OCI-M2 (cell line): ENCODE measurements around the gene GALNT11.
A peak's percentile ranks its signal among the peaks of the same experiment; 100 is the strongest.
"Not testable (repeated sequence)": the region's sequence is repeated elsewhere in the genome, so short reads cannot be mapped to it uniquely, and the experiment has no call there.

ENCODE experiments used
- DNase-seq: peaks from one replicate; lab custom pipeline; 2025; ENCODE audit not compliant: unreplicated experiment; lab: John Stamatoyannopoulos, UW

GALNT11 gene

GRCh38 chr7:152025077-152025936 is at the start of gene GALNT11:
TSS of gene GALNT11 (plus strand) at chr7:152025674. CDS start at chr7:152094228, 68,554 bp downstream.
- DNase-seq: peak; percentile 45

- no peak for DNase-seq
These were observed 46.9 kb upstream of the GALNT11 start for GRCh38 chr7:151978616-151979015.

GRCh38 chr7:151981223-151981622 is 44.3 kb upstream of the GALNT11 start:
- no peak for DNase-seq

GRCh38 chr7:151982806-151983205 is 42.7 kb upstream of the GALNT11 start:
- DNase-seq: no peak

- DNase-seq: no peak
These were observed 40.9 kb upstream of the GALNT11 start for GRCh38 chr7:151984612-151985011.

DNA sequence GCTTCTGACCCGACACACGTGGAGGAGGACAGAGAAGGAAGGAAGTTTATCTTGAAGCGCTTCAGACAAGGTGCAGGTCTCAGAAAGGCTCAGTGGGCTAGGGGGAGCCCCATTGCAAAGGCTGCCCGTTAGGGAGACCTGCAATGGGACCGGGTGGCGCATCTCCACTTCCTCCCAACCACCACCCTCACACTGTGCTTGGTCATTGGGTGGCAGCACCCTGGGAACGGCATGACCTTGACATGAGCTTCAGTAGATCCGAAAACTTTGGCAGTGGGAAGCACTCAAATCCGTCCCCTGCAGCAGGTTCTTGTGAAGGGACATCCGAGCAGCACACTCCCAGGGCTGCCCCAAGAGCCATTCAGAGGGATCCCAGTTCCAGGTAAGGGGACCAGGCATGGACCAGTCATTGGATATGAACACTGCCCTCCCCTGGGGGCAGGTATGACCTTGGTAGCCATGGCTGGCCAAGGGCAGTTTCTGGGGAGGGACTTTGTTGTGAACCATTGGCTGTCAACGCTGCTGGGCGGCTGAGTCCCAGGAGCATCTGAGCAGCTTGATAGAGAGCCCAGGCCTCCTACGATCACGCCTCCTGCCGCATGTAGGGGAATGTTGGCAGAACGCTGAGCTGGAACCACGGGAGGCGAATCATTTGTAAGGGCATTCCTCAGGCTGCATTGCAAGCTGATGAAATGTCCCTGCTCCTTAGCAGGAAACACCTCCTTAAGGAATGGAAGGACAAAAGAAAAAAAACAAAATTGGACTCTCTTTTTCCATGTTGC is 37.5 kb upstream of the GALNT11 start:
- no peak for DNase-seq

DNA sequence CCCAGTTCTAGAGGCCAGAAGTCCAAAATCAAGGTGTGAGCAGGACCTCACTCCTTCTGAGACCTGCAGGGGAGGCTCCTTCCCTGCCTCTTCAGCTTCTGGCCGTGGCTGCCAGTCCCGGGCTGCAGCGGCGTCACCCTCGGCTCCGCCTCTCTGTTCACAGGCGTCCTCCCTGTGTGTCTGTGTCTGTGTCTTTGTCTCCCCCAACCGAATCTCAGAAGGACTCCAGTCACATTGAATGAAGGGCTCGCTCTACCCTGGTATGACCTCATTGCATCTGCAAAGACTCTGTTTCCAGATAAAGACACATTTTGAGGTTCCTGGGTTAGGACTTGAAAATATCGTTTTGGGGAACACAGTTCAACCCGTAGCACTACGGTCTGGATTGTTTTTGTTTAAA is 33.1 kb upstream of the GALNT11 start:
- no peak for DNase-seq

GRCh38 chr7:151993977-151994676 is 31.3 kb upstream of the GALNT11 start:
- no peak for DNase-seq

DNA sequence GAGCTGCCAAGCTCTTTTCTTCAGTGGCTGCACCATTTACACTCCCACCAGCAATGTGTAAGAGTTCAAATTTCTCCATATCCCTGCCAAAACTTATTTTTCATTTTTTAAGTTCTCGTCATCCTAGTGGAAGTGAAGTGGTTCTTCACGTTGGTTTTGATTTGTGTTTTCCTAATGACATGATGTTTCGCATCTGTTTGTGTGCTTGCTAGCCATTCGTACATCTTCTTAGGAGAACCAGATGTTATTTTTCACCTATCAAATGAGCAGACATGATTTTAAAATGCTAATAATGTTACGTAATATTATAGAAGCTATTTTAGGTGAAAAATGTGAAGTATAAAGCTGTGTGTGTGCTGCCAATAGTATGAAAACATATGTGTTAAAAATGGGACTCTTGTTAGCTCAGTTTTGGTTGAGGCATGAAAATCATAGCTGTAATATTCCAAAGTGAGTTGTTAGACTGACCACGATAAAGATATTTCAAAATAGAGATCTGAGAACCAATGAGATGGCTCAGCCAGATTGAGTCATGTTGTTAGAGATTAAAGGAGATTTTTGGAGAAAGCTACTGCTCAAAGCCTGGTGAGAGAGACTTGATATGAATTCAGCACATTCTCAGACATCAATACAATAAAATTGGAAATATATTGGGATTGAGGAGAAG is 25.9 kb upstream of the GALNT11 start:
- no peak for DNase-seq

- no peak for DNase-seq
These were observed 25.3 kb upstream of the GALNT11 start for GRCh38 chr7:152000191-152000590.

GRCh38 chr7:152006336-152006735 is 19.1 kb upstream of the GALNT11 start:
- DNase-seq: no peak

- DNase-seq: no peak
These were observed 13.6 kb upstream of the GALNT11 start for GRCh38 chr7:152011860-152012259.

- no peak for DNase-seq
These were observed 12.2 kb upstream of the GALNT11 start for GRCh38 chr7:152013230-152013629.

DNA sequence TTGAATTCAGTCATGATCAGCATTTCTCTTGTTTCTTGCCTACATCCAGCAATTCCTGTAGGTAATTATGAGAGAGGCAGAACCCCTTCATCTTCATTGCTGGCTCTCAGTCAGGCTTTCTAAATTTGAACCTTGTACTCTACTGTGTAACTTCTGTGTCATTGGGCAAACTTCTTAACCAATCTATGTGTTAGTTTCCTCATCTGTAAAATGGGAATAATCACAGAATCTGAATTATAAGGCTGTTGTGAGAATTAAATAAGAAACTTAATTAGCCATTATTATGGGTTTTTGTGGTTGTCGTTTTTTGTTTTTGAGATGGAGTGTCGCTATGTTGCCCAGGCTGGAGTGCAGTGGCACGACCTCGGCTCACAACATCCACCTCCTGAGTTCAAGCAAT is 11.5 kb upstream of the GALNT11 start:
- no peak for DNase-seq

DNA sequence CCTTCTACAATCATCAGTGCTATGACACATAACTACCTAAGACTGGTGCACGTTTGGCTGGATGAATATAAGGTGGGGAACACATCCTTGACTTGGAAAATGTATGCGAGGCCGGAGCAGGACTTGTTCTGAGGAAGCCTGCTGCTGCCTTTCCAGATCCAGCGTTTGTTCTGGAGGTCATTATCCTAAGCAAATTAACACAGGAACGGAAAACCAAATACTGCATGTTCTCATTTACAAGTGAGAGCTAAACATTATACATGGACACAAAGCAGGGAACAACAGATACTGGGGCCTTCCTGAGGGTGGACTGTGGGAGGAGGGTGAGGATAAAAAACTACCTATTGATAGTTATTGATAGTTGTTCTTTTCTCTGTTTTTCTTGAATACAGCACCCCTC is 10.8 kb upstream of the GALNT11 start:
- no peak for DNase-seq

DNA sequence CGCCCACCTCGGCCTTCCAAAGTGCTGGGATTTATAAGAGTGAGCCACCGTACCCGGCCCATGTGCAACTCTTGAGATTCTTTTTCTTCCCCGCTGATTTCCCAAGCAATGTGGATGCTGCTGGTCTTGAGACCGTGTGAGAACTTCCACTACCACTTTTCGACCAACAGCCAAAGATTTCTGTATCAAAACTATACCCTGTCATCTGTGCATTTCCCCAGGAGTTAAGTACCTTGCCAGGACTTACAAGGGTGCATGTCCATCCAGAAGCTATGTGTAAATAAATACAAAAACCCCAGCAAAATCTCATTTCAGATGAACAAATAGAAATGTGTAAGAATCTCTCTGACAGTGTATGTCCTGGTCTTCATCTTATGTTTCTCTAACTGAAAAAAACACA is 9.9 kb upstream of the GALNT11 start:
- no peak for DNase-seq

DNA sequence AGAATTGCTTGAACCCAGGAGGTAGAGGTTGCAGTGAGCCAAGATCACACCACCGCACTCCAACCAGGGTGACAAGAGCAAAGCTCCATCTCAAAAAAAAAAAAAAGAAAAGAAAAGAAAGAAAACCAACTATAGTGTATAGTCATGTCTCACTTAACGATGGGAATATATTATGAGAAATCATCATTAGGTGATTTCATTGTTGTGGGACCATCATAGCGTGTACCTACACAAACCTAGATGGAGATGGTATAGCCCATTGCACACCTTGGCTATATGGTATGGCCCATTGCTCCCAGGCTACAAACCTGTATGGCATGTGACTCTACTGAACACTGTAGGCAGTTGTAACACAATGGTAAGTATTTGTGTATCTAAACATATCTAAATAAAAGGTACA is 8.5 kb upstream of the GALNT11 start:
- DNase-seq: no peak

DNA sequence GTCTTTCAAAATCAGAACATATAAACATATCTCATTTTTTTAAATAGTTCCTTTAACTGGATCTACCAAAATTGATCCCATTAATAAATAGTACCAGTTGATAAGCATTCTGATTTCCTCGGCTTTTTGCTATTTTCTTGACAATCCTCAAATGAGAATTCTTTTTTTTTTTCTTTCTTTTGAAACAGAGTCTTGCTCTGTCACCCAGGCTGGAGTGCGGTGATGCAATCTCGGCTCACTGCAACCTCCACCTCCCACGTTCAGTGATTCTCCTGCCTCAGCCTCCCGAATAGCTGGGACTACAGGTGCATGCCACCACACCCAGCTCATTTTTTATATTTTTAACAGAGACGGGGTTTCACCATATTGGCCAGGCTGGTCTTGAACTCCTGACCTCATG is 7.8 kb upstream of the GALNT11 start:
- DNase-seq: not testable (repeated sequence)

- not testable (repeated sequence) for DNase-seq
These were observed 3.7 kb upstream of the GALNT11 start for GRCh38 chr7:152021740-152022139.

DNA sequence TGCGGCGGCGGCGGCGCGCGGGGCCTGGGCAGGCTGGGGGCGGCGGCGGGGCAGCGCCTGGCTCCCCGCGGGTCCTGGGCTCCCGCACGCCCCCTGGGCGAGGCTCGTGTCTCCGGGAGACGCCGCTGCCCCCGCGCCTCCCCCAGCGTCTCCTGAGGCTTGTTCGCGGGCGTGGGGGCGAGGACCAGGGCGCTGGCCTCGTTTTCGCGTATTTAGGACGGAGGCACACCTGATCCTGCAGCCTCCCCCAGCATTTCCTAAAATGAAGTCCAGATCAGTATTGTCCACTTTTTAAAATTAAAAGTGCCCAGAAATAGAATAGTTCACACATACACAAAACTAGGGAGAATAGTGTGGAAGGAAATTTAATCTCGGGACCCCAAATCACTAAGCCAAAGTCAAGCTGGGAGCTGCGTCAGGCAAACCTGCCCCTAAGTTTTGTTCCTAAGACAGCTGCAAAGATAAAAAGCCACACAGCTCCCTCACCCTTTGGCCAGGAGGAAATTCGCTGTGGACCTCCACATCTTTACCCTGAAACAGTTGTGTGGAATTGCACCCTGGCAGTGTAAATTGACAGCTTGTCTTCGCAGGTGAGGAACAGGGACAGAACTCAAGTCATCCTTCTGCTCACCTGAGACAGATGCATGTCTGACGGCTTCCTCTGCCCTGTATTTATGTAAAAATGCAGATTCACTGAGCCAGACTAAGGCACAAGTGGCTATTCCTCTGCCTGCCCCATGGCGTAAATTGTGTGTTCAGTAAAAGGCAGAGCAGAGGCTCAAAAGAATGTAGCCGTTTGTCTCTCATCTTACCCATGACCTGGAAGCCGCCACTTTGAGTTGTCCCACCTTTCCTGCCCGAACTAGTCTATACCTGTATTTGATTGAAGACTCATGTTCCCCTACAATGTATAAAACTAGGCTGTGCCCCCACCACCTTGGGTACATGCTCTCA is 740 bp downstream of the GALNT11 start:
- DNase-seq: no peak
